Neuronal stem cell (in vitro differentiated cells): ENCODE measurements around the gene C1GALT1.

Experiments
- DNase-seq: peaks from one replicate; pipeline ENCODE4 v3.0.0-alpha.2; 2013; ENCODE audit warnings: low spot score
- H2AFZ ChIP-seq: one replicate; pipeline ENCODE4 v1.6.1; 2013; ENCODE audit warnings: mild to moderate bottlenecking, low read length, inconsistent platforms
- H2AK5ac ChIP-seq: 2 replicates; pipeline ENCODE4 v1.6.1; 2013; ENCODE audit warnings: low read depth, mild to moderate bottlenecking, inconsistent platforms, low read length, moderate library complexity, mixed read lengths
- H2BK120ac ChIP-seq: 2 replicates; pipeline ENCODE4 v1.6.1; 2013; ENCODE audit warnings: low read depth, mild to moderate bottlenecking, inconsistent platforms, low read length, moderate library complexity, mixed read lengths
- H2BK12ac ChIP-seq: one replicate; pipeline ENCODE4 v1.6.1; 2013; ENCODE audit warnings: low read length, inconsistent platforms
- H2BK15ac ChIP-seq: 2 replicates; pipeline ENCODE4 v1.6.1; 2013; ENCODE audit warnings: mild to moderate bottlenecking, low read length, inconsistent platforms, mixed read lengths
- H2BK5ac ChIP-seq: one replicate; pipeline ENCODE4 v1.6.1; 2013; ENCODE audit warnings: inconsistent platforms, mild to moderate bottlenecking, low read length, moderate library complexity
- H3K14ac ChIP-seq: one replicate; pipeline ENCODE4 v1.6.1; 2013; ENCODE audit warnings: low read length, inconsistent platforms
- H3K18ac ChIP-seq: 2 replicates; pipeline ENCODE4 v1.6.1; 2013; ENCODE audit warnings: low read length, inconsistent platforms
- H3K23ac ChIP-seq: 2 replicates; pipeline ENCODE4 v1.6.1; 2013; ENCODE audit warnings: low read depth, mild to moderate bottlenecking, mixed read lengths, low read length, inconsistent platforms; ENCODE audit not compliant: poor library complexity
- H3K27ac ChIP-seq: replicated peaks from 3 replicates; pipeline ENCODE4 v1.5.1; 2013; ENCODE audit warnings: low read length, inconsistent platforms
- H3K27me3 ChIP-seq, 3 experiments: 2 replicates each; pipeline ENCODE4 v1.6.1; 2013; ENCODE audit warnings: low read length in 3 of 3, mild to moderate bottlenecking in 2 of 3, inconsistent platforms in 1 of 3, low read depth in 1 of 3, mixed read lengths in 1 of 3, moderate library complexity in 1 of 3; ENCODE audit not compliant: control insufficient read depth in 3 of 3, insufficient read depth in 3 of 3
- H3K36me3 ChIP-seq, 2 donors: replicated peaks in 1 of 2; 2 replicates each; pipeline ENCODE4 v1.6.1; 2013; ENCODE audit warnings: low read length in 2 of 2; ENCODE audit not compliant: control insufficient read depth in 2 of 2, insufficient read depth in 2 of 2
- H3K4ac ChIP-seq: 2 replicates; pipeline ENCODE4 v1.6.1; 2013; ENCODE audit warnings: inconsistent platforms, mild to moderate bottlenecking, low read length, moderate library complexity
- H3K4me1 ChIP-seq, 2 donors: 1 replicate in 1 of 2; 2 replicates in 1 of 2; pipeline ENCODE4 v1.6.1; 2013; ENCODE audit warnings: low read length in 2 of 2, low read depth in 1 of 2; ENCODE audit not compliant: control insufficient read depth in 2 of 2, insufficient read depth in 1 of 2
- H3K4me2 ChIP-seq: one replicate; pipeline ENCODE4 v1.6.1; 2013; ENCODE audit warnings: mild to moderate bottlenecking, low read length, inconsistent platforms; ENCODE audit not compliant: insufficient read depth, poor library complexity, severe bottlenecking
- H3K4me3 ChIP-seq, 2 donors: 2 replicates each; pipeline ENCODE4 v1.5.1; 2013; ENCODE audit warnings: low read length in 2 of 2, mild to moderate bottlenecking in 2 of 2, inconsistent platforms in 1 of 2, moderate library complexity in 1 of 2
- H3K79me1 ChIP-seq: one replicate; pipeline ENCODE4 v1.6.1; 2013; ENCODE audit warnings: low read depth, mild to moderate bottlenecking, inconsistent platforms, low read length, moderate library complexity
- H3K9ac ChIP-seq: one replicate; pipeline ENCODE4 v1.6.1; 2013; ENCODE audit warnings: mild to moderate bottlenecking, low read depth, low read length, inconsistent platforms; ENCODE audit not compliant: poor library complexity
- H3K9me3 ChIP-seq, 2 donors: replicated peaks in 1 of 2; 2 replicates each; pipeline versions ENCODE3 to v1.6.1; 2013; ENCODE audit warnings: low read length in 2 of 2, mild to moderate bottlenecking in 2 of 2, inconsistent platforms in 1 of 2, low read depth in 1 of 2, mixed read lengths in 1 of 2, moderate library complexity in 1 of 2; ENCODE audit not compliant: control insufficient read depth in 2 of 2, insufficient read depth in 1 of 2
- H4K8ac ChIP-seq: one replicate; pipeline ENCODE4 v1.6.1; 2013; ENCODE audit warnings: low read depth, mild to moderate bottlenecking, inconsistent platforms, low read length, moderate library complexity
- H4K91ac ChIP-seq: one replicate; pipeline ENCODE4 v1.6.1; 2013; ENCODE audit warnings: low read length, low read depth, mild to moderate bottlenecking, inconsistent platforms; ENCODE audit not compliant: poor library complexity
- WGBS, 2 donors: extraction: QIAGEN DNeasy Blood & Tissue Kit; methylation state at CpG; one replicate each; pipeline ENCODE4 v1.1.7; 2013; ENCODE audit warnings: missing lambda C conversion rate in 2 of 2, mixed read lengths in 1 of 2; ENCODE audit not compliant: insufficient read length in 2 of 2, insufficient replicate concordance in 1 of 2; ENCODE audit errors: extremely low coverage in 2 of 2; 5-methylcytosine and 5-hydroxymethylcytosine counted together

C1GALT1 gene

DNA sequence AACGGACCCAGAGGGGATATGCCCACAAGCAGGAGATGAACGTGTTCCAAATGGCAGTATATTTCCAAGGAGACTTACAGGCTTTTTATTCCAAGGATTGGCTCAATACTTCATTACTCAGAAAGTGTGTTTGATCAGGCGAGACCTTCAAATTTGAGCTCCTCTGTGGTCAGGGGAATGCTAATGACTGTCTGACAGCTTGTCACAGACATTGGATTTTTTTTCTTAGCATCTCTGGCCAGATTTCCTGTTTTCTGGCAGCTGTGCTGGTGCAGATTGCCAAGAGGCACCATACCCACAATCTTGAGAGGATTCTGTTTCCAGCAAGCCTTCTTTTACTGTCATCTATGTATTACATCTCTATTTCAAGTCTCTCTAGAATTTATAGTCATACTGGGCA is 93.8 kb downstream of the C1GALT1 start:
- WGBS, 2 donors, result no CpG with 5 or more reads among the region's 3 CpGs
- DNase-seq, result no peak
- no peak overlapping the region for H2AK5ac ChIP-seq
- no peak overlapping the region for H3K18ac ChIP-seq
- H2BK120ac ChIP-seq, result no peak overlapping the region
- no peak overlapping the region for H3K4me3 ChIP-seq
- H4K8ac ChIP-seq, result no peak overlapping the region
- peaks cover 4 to 5% of the 10 kb centered on the region in 2 donors for H3K9me3 ChIP-seq
- H3K14ac ChIP-seq, result no peak overlapping the region
- no peak overlapping the region for H3K4ac ChIP-seq
- H3K36me3 ChIP-seq, result no peaks in the 10 kb centered on the region
- H2BK12ac ChIP-seq, result no peak overlapping the region
- H3K9ac ChIP-seq, result no peak overlapping the region
- H3K4me2 ChIP-seq, result no peak overlapping the region
- no peak overlapping the region for H2BK15ac ChIP-seq
- no peak overlapping the region for H2BK5ac ChIP-seq
- H3K4me1 ChIP-seq, result peaks cover 1 to 4% of the 10 kb centered on the region in 2 donors
- H3K27me3 ChIP-seq, result no peaks in the 10 kb centered on the region
- H3K23ac ChIP-seq, result no peak overlapping the region
- H3K79me1 ChIP-seq, result no peaks in the 10 kb centered on the region
- no peak overlapping the region for H3K27ac ChIP-seq
- H4K91ac ChIP-seq, result no peak overlapping the region
- no peak overlapping the region for H2AFZ ChIP-seq

DNA sequence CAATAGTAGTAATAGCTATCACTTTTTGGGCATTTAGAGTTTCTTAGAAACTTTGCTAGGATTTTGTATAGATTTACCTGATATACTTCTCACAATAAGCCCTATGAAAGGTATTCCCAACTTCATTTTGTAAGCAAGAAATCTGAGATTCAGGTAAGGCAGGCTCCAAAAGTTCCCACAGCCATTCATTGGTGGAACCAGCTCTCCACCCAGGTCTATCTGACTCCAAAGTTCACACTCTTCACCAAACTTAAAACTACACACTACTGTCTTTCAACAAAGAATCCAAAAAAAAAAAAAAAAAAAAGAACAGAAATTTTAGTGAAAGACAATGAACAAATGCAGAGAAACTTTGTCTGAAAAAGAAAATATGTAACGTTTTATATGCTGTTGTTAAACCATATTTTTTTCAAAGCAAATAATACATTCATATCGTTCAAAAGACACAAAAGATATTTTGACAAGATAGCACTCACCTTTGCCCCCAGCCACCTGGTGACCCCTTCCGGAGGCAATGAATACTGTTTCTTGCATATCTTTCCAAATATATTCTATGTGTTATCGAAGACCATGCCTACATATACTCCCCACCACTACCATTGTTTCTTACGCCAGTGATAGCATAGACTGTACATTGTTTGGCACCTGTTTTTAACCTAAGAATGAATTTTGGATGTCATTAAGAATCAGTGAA is 108.2 kb downstream of the C1GALT1 start:
- peaks cover 0 to 3% of the 10 kb centered on the region in 2 donors for H3K4me1 ChIP-seq
- H3K4me2 ChIP-seq, result no peak overlapping the region
- H3K14ac ChIP-seq, result no peak overlapping the region
- no peak overlapping the region for H2AK5ac ChIP-seq
- H4K91ac ChIP-seq, result no peak overlapping the region
- no peak overlapping the region for H3K9ac ChIP-seq
- H3K27ac ChIP-seq, result no peak overlapping the region
- no peak overlapping the region for H3K4ac ChIP-seq
- H4K8ac ChIP-seq, result no peak overlapping the region
- H2BK12ac ChIP-seq, result no peak overlapping the region
- no peaks in the 10 kb centered on the region for H3K27me3 ChIP-seq
- H3K4me3 ChIP-seq, result no peak overlapping the region
- H3K23ac ChIP-seq, result no peak overlapping the region
- H3K9me3 ChIP-seq, result no peaks in the 10 kb centered on the region
- H2BK120ac ChIP-seq, result no peak overlapping the region
- H2BK15ac ChIP-seq, result no peak overlapping the region
- WGBS, 2 donors, result no CpG with 5 or more reads among the region's 5 CpGs
- no peaks in the 10 kb centered on the region for H3K79me1 ChIP-seq
- H3K18ac ChIP-seq, result no peak overlapping the region
- H3K36me3 ChIP-seq, result no peaks in the 10 kb centered on the region
- no peak for DNase-seq
- H2BK5ac ChIP-seq, result no peak overlapping the region
- no peak overlapping the region for H2AFZ ChIP-seq

DNA sequence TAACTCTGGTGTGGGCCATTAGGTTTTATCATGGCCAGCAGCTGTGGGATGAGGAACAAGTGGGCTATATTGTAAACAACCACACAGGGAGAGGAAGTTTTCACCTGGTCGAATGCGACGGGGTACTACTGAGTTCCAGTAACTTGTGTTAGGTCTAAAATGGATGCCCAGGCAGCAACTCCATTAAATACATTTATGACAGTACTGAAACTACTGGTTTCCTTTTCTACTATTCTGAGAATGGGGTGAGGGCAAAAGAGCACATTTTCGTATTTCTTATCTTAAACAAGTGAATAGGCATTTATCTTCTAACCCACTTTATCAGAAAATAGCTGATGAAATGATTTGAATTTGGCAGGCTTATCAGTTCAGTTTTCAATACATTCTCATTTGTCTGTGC is 109.7 kb downstream of the C1GALT1 start:
- Histone ChIP-seq H3K9me3 (no peaks in the 10 kb centered on the region), H4K8ac (no peak overlapping the region), H3K36me3 (no peaks in the 10 kb centered on the region), H3K14ac (no peak overlapping the region), H3K9ac (no peak overlapping the region), H2AK5ac (no peak overlapping the region), H2BK5ac (no peak overlapping the region), H3K27me3 (no peaks in the 10 kb centered on the region), H4K91ac (no peak overlapping the region), H3K4me2 (no peak overlapping the region), H3K4ac (no peak overlapping the region), H2BK12ac (no peak overlapping the region), H3K23ac (no peak overlapping the region), H2AFZ (no peak overlapping the region), H2BK120ac (no peak overlapping the region), H2BK15ac (no peak overlapping the region), H3K27ac (no peak overlapping the region), H3K79me1 (no peaks in the 10 kb centered on the region), H3K4me1 (peaks cover 0 to 3% of the 10 kb centered on the region in 2 donors), H3K18ac (no peak overlapping the region), H3K4me3 (no peak overlapping the region)
- no CpG with 5 or more reads among the region's 4 CpGs for WGBS, 2 donors
- no peak for DNase-seq

DNA sequence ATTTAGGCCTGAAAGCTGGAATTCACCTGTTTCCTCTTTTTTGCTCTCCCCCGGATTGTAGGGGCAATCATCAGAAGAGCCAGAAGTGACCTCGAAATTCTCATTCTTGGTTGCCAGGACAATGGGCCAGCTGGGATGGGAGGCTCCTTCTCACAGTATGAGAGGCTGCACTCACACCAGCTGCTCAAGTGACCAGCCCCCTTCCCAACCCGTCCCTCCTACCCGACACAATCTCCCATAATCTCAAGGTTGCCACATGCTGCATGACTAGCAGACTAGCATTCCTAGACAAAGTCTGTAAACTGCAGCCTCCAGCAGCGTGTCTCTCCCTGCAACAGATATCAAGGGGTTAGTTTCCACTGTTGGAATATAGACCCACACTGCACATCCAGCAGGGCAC is 110.3 kb downstream of the C1GALT1 start:
- H3K4me2 ChIP-seq, result no peak overlapping the region
- H2AK5ac ChIP-seq, result no peak overlapping the region
- H3K4ac ChIP-seq, result no peak overlapping the region
- peak overlapping the region; percentile 5 for H3K18ac ChIP-seq
- H4K8ac ChIP-seq, result no peak overlapping the region
- H2BK15ac ChIP-seq, result no peak overlapping the region
- H2BK120ac ChIP-seq, result no peak overlapping the region
- H3K79me1 ChIP-seq, result no peaks in the 10 kb centered on the region
- peaks cover 0 to 3% of the 10 kb centered on the region in 2 donors for H3K4me1 ChIP-seq
- H2BK5ac ChIP-seq, result no peak overlapping the region
- H2BK12ac ChIP-seq, result no peak overlapping the region
- H3K9me3 ChIP-seq, result no peaks in the 10 kb centered on the region
- no peak overlapping the region for H3K9ac ChIP-seq
- no peak overlapping the region for H3K27ac ChIP-seq
- H3K36me3 ChIP-seq, result no peaks in the 10 kb centered on the region
- no peak overlapping the region for H3K14ac ChIP-seq
- H4K91ac ChIP-seq, result no peak overlapping the region
- no peak overlapping the region for H2AFZ ChIP-seq
- no peaks in the 10 kb centered on the region for H3K27me3 ChIP-seq
- DNase-seq, result no peak
- H3K4me3 ChIP-seq, result no peak overlapping the region
- WGBS, 2 donors, result no CpG with 5 or more reads among the region's 5 CpGs
- H3K23ac ChIP-seq, result no peak overlapping the region
